Stimulated activated CD4-positive, alpha-beta T cell treated with anti-CD3 and anti-CD28 coated beads, Interleukin-2, amount 100 ng/mL, for 4 hours (primary cell): Measurements from ENCODE around the gene ADAP1.
A peak's percentile ranks its signal among the peaks of the same experiment; 100 is the strongest.
"Not testable (repeated sequence)": the region's sequence is repeated elsewhere in the genome, so short reads cannot be mapped to it uniquely, and the experiment has no call there.

Experiments
- DNase-seq: peaks from one replicate; pipeline ENCODE4 v3.0.0-alpha.2; 2020; ENCODE audit warnings: low read depth

The ADAP1 gene

DNA sequence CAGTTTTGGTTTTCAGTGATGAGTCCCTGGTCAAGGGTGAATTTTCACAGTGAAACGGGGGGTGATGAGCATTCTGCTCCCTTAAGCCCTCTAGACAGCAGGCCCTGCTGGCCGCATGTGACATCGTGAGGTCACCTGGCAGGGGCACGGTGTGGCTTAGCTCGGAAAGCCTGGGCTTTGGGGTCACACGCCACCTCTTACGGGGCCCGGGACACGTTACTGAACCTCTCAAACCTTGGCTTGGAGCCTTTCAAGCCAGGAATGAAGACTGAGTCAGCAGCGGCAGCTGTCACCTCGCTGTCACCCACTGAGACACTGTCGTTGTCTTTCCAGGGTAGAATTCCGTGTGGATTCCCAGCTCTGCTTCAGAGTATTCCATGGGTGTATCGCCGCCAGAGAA is 74.0 kb downstream of the ADAP1 start:
- DNase-seq = no peak

DNA sequence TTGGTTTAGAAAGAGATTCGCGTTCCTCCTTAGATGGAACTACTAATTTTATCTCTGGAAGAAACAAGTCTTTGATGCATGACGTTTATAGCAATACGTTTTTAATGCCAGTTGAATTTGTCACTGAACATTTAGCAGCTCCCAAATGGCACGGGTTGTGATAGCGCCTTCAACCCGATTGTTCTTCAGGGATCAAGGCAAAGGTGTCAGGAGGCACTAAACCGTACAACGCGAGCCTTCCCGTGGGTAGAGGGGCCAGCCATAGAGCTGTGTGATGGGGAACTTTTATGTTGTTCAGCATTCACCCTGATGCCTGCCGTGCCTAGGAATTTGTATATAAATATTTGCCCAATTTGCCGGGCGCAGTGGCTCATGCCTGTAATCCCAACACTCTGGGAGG is 74.8 kb downstream of the ADAP1 start:
- no peak for DNase-seq

DNA sequence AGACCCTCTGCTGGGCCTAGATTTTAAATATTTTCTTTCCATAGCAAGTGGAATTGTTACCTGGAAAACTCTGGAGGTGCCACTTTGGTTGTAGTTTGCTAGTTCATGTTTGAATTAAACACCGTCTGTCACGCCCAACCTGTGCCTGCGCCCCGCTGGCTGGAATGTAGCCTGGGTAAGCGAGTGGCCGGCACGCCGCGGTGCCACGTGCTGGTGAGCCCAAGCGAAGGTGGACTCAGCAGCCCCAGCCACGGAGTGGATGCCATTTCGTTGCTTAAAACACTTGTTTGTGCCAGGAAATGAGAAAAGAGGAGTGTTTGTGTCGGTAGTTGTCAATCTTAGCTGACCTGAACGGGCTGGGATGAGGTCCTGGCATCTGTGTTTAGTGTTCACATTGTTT is 75.4 kb downstream of the ADAP1 start:
- no peak for DNase-seq

DNA sequence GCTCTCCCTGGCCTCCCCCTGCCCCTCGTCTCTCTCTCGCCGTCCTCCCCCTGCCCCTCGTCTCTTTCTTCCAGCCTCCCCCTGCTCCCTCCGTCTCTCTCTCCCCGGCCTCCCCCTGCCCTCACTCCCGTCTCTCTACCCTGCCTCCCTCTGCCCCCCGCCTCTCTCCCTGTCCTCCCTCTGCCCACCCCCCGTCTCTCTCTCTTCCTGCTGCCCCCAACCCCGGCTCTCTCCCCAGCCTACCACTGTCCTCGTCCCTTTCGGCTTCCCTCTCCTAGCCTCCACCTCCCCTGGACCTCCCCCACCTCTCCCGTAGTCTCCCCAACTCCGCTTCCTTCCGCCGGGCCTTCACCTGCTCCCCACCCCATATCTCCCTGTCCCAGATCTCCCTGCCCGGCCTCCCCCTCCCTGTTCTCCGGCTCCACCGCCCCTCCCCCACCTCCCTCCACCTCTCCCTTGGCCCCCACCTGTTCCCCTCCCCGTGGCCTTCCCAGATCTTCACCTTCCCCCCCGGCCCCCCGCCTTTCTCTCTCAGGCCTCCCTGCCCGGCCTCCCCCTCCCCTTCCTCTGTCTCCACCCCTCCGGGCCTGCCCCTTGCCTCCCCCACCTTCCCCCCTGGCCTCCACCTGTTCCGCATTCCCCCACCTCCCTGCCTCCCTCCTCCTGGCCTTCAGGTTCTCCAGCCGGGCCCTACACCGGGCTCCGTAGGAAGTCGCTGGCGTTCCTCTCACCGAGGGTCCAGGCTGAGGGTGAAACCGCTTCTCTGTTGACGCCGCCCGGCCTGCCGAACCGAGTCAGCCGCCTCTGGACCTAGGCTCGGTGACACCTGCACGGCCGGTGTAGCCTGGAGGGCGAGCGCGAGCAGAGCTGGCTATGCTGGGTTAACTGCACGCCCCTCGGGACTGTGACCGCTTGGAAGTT is 76.9 kb downstream of the ADAP1 start:
- no peak for DNase-seq

DNA sequence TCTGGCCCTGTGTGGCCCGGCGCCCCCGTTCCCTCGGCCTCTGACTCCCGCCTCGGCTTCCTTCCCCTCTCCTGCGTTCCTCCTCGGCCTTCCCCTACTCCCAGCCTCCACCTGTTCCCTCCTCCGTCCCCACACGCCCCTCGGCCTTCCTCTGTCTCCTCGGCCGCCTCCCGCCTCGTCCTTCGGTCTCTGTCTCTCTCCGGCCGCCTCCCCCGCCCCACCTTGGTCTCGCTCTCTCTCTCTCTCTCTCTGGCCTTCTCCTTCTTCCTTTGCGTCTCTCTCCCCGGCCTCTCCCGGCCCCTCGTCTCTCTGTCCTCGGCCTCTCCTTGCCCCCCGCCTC is 77.5 kb downstream of the ADAP1 start:
- DNase-seq = no peak

DNA sequence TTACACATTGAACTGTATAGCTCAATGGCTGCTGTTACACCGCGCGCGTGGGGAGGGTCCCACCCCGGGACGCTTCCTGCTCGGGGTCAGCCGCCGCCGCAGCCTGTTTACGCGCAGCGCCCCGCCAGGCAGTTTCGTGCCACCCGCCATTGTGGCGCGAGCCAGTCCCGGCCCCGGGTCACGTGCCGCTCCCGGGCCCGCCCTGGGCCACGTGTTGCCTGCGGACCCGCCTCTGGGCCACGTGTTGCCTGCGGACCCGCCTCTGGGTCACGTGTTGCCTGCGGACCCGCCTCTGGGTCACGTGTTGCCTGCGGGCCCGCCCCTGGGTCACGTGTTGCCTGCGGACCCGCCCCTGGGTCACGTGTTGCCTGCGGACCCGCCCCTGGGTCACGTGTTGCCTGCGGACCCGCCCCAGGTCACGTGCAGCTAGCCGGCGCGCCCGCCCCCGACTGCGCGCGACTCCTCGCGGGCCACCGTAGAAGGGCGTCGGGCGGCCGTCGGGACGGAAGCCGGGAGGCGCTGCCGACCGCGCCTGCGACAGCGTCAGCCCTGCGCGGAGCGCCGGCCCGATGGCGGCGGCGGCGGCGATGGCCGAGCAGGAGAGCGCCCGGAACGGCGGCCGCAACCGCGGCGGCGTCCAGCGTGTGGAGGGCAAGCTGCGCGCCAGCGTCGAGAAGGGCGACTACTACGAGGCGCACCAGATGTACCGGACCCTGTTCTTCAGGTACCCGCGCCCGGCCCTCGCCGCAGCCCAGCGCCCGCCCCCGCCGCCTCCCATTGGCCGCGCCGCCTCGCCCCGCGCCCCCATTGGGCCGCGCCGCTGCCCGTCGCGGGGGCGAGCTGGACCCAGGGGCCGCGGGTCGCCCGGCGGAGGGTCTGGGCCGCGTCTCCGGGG is 78.2 kb downstream of the ADAP1 start, which contains the start of gene GET4:
Gene GET4, plus strand, starts transcription at position 478 of the 895 bp plus-strand sequence. Its CDS starts 92 bp downstream, at position 570.
- DNase-seq = peak; percentile 96

DNA sequence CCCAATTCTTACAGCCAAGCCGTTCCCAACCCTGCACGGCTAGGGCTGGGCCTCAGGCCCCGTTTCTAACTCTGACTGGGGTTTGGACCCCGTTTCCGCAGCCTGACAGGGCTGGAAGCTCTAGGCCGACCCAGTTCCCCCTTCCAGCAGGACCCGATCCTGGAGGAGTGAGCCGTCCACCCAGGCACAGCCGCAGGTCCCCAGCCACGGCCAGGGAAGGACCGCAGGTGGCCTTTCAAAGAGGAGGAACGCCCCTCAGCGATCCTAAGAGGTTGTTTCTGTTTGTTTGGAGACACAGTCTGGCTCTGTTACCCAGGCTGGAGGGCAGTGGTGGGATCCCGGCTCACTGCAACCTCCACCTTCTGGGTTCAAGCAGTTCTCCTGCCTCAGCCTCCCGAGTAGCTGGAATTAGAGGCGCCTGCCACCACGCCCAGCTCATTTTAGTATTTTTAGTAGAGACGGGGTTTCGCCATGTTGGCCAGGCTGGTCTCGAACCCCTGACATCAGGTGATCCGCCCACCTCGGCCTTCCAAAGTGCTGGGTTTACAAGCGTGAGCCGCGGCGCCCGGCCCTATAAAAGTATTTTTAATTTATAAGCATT is 78.9 kb downstream of the ADAP1 start:
- no peak for DNase-seq

DNA sequence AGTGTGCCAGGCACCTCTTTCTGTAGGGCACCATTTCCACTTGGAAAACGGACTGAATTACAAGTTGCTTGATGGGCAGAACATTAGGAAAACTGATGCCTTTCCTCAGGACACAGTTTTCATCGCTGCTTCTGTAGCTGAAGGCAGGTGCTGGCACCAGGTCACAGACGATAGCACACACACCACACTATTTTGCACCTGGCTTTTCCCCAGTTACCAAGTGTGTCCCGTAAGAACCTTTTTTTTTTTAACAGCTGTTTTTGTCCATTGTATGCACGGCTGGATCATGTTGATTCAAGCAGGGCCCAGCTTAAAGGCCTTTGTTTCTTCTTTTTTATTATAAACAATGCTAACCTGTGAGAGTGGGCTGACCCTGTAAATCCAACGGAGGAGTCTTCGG is 79.4 kb downstream of the ADAP1 start:
- no peak for DNase-seq

DNA sequence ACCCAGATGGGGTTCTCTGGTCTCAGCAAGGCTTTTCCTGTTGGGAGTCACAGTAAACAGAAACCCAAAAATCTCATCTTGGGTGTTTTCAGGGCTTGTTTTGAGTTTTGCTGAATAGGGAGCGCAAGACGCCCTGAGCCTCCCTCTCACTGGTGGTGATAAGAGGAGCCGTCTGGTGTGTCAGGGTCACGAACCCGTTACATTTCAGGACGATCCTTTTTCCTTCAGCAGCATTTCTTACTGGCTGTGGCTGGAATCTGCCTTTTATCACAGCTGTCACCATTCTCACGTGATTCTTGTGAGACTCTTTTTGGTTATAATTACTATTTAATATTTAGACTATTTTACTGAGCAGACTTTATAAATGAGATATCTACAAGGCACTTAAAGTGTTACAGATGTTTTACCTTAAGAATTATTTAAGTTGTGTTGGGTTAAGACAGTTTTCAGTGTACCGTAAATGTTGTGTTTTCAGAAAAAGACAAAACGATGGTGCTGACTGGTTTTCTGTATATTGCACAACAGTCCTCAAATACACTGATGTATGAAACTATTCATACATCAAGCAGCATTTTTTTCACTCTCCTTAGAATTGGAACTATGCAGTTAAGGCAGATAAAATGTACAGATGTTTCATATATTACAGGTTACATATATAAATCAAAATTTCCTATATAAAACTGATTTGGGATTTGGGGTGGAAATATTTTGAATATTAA is 80.3 kb downstream of the ADAP1 start:
- no peak for DNase-seq

DNA sequence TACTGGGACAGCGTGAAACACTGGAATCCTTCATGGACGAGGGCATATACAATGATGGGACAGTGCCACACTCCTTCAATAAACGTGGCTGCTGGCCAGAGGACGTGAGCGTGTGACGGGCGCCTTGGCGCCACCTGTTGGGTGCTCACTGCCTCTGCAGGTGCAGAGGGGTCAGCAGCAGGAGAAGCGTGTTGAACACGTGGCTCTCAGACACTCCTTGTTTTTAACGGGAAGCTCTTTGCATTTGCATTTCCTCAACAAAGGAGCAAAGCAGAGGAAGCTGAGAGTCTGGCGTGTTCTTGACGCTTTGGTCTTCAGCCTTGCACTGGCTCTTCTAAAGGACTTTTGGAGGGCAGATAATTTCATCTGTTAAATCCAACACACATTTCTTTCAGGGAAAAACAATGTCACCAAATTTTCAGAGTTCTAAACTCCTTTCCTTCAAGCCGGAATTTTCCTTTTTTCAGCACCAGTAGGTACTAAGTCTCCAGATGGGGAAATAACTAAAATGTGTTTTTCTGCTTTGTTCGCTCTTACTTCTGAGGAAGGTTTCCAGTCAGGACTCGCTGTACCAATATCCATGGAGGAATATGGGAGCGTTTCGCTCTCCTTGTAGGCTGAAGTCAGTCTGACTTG is 81.0 kb downstream of the ADAP1 start:
- peak; percentile 64 for DNase-seq

DNA sequence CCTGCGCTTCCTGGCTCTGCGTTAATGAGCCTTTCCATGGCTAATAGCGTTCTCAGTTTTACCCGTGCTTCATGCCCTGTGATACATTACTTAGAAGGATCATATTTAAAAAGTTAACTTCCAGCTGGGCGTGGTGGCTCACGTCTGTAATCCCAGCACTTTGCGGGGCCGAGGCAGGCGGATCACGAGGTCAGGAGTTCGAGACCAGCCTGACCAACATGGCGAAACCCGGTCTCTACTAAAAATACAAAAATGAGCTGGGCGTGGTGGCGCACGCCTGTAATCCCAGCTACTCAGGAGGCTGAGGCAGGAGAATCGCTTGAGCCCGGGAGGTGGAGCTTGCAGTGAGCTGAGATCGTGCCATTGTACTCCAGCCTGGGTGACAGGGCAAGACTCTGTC is 81.8 kb downstream of the ADAP1 start:
- not testable (repeated sequence) for DNase-seq

DNA sequence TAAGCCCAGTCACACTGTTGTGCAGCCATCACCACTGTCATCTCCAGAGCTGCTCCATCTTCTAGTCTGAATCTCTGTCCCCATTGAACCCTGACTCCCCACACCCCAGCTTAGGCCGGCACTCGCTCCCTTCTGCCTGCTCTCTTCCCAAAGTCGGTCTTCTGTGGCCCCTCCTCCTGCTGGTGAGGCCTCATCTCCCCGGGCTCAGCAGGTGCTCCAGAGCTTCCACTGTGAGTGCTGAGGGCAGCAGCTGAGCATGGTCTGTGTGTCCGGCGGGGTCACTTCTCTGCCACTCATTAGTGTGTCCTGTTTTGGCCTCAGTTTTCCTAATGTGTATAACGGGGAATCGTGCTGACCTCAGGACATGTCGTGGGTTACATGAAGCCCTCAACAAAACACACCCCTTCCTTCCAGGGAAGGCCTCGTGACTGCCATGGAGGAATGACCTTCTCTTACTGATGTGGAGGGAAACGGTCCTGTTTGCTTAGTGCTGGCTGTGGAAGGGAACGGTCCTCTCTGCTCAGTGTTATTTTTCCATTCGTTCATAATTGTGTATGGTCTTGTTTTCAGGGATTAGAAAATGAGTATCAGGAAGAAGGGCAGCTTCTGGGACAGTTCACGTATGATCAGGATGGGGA is 82.5 kb downstream of the ADAP1 start:
- DNase-seq = no peak

DNA sequence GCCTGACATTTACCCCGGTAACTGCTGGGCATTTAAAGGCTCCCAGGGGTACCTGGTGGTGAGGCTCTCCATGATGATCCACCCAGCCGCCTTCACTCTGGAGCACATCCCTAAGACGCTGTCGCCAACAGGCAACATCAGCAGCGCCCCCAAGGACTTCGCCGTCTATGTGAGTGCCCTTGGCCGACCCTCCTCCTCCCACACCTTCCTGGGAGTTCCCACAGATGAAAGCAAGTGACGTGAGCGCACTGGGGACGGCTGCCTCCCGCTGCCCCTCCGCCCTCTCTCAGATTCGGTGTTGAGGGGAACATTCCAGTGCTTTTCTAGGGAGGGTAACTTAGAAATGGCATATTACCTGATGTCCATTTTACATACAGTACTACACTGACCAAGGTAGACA is 85.1 kb downstream of the ADAP1 start:
- no peak for DNase-seq

DNA sequence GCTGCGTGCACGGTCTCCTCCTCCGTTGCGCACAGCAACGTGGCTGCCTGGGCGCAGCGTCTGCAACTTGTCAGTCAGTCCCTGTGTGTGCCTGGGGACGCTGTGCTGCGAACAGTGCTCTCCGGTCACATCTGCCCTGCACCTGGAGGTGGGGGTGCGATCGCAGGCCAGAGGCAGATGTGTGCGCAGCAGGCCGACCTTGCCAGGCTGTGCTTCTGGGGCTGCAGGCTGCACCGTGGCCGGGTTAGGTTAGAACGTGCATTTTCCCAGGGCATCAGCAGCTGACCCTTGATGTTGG is 86.3 kb downstream of the ADAP1 start:
- DNase-seq = no peak

DNA sequence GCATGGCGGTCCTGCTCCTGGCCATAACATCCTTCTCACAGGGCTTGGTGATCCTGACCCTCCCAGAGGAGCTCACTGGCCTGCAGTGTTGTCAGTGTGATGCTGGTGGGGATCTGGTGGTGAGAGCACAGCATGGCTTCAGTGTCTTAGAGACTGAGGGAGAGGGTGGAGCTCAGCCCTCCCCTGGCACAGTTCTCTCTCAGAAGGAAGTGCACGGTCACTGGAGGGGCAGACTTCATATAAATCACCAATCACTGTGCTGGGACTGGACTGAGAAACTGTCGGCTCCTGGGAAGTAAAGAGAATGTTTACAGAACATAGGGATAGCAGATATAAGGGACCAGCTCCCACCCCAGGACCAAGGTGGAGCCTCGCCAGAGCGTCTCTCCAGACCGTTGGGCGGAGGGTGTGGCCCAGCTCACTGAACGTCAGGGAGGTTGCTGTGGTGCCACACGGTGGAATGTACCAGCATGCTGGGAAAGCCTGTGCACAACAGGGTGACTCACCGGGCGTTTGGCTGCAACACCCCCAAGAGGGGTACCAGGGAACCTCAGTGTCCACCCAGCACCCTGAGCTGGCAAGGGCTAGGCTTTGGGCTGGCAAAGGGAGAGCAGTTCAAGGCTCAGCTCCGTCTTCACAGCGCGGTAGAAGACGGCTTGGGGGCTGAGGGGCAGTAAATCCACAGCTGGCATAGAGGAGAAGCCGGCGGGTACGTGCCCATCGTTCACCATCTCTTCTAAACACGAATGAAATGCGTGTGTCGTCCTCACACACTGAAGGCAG is 86.9 kb downstream of the ADAP1 start:
- DNase-seq = no peak

DNA sequence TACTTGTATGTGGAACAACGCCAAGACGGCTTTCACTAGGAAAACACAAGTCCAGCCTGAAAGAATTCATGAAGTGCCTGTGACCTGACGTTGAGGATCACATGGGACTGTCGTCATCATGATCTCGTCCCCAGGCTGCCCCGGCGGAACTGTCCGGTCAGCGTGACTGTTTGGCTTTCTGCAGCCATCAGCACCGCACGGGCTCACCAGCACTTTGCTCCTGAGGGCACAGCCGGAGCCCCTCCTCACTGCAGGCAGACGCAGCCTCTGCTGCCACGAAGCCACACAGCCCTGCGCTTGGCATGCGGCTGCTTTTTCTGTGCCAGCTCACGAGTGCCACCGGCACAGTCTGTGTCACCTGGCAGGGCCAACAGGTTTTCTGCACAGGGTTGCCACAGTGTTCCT is 87.5 kb downstream of the ADAP1 start:
- no peak for DNase-seq

DNA sequence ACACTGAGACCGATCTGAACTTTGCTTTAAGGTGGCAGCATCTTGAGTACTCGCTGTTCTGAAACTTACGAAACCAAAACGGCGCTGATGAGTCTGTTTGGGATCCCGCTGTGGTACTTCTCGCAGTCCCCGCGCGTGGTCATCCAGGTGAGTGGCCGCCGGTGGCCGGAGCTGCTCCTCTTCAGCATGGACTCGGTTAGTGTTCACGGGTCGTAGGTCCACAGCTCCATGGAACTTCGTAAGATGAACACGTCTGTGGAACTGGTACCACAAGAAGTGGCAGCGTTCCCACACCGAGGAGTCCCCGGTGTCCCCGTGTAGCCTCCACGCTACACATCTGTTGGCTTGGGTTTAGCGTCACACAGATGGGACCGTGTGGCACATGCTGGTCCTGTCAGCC is 88.6 kb downstream of the ADAP1 start:
- DNase-seq = no peak

DNA sequence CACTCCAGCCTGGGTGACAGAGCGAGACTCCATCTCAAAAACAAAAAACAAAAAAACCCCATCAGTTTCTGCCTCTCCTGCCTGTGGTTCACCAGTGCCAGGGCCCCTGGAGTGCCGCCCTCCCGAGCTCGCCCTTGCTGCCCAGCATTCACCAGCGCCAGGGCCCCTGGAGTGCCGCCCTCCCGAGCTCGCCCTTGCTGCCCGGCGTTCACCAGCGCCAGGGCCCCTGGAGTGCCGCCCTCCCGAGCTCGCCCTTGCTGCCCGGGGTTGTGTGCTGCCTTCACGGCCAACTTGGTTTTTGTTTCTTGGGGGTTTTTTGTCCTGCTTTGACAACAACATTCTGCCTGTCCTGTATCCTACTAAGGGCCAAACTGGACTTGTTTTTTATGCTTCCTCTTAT is 91.4 kb downstream of the ADAP1 start:
- DNase-seq = no peak

DNA sequence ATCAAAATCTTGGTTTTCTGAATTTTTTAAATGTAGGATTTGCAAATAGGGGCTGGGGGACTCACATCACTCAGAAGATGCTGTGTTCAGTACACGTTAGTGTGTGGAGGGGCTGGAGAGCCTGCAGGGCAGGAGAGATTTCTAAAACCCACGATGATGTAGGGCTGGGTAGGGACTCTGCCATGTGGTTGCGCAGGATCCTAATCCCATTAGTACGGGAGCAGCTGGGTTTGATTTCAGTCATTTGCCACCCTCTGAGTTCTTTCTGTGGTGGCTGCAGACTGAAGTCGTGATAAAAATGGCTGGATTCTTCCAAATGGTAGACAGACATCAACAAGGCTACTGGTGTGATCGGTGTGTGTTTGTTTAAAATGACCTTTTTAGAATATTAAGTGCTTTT is 92.3 kb downstream of the ADAP1 start:
- DNase-seq = no peak

DNA sequence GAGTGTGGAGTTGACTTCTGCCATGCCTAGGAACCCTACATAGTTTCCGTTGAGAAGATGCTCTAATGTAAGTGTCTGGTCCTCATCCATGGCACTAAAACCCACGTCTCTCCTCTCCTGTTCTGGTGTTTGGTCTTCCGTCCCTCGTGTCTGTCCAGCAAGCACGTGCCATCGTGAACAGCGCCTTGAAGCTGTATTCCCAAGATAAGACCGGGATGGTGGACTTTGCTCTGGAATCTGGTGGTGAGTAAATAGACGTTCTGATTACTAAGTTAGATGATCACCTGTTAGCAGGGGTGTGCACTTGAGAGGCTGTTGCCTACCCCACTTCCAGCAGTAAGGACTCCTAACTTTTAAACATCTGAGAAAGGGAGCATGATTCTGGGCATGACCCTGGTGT is 93.3 kb downstream of the ADAP1 start:
- no peak for DNase-seq
